Colonic mucosa (tissue), 4 donors: Measurements from ENCODE around the gene THBS4. TPM values are rescaled to one million over a fixed set of nuclear protein-coding genes. Genes with fewer than 3 reads are reported as not detected.

Experiments
- DNase-seq: peaks from one replicate; pipeline ENCODE4 v3.0.0-alpha.2; 2020
- H3K27ac ChIP-seq: fragments of 200-600 bp; one replicate; pipeline ENCODE4 v1.8.0; 2021
- H3K27me3 ChIP-seq: fragments of 200-600 bp; one replicate; pipeline ENCODE4 v1.8.0; 2021
- H3K36me3 ChIP-seq: fragments of 200-600 bp; one replicate; pipeline ENCODE4 v1.8.0; 2021
- H3K4me1 ChIP-seq: fragments of 200-600 bp; one replicate; pipeline ENCODE4 v1.8.0; 2021; ENCODE audit warnings: mild to moderate bottlenecking
- H3K4me3 ChIP-seq: fragments of 200-600 bp; one replicate; pipeline ENCODE4 v1.8.0; 2021
- H3K9ac ChIP-seq, 2 donors: one replicate each; pipeline ENCODE4 v1.7.0; 2013; ENCODE audit warnings: control low read depth in 2 of 2, low read depth in 2 of 2, low read length in 2 of 2
- H3K9me3 ChIP-seq: fragments of 200-600 bp; one replicate; pipeline ENCODE4 v1.8.0; 2021
- CTCF ChIP-seq: fragments of 200-600 bp; IDR thresholded peaks from one replicate; pipeline ENCODE4 v1.8.0; 2022; ENCODE audit warnings: antibody characterized with exemption, mild to moderate bottlenecking
- intact Hi-C: fragments of 100-400 bp; cut with DNase I; formaldehyde crosslinking; loops from one replicate; pipeline ENCODE4 v1.14.1; 2022
- total RNA-seq, 2 donors: library from RNA; stranded (reverse); fragmentation: NEBNext Ultra II Directional in 1 of 2; extraction: Animal tissue kit (Norgen Biotek cat#: 25700) in 1 of 2; gene quantifications; one replicate each; pipeline ENCODE4 v1.2.1, GENCODE V29; 2021
- donor health status: healthy.
- donor health status: DM: no; HTN: no; CAD: no.
- donor health status: DM: no; HTN: no; CAD: no.

The THBS4 gene
- total RNA-seq: 1 to 10 TPM in 1 of 2 donors, under 1 TPM in 1; 0.27 to 9.1 TPM

- Histone ChIP-seq H3K9me3 (no peaks in the 10 kb centered on the region), H3K9ac (no peak within 1 kb of the TSS), H3K27ac (no peak within 1 kb of the TSS), H3K27me3 (peaks cover 26% of the 10 kb centered on the region), H3K4me1 (no peaks in the 10 kb centered on the region), H3K36me3 (no peaks in the 10 kb centered on the region), H3K4me3 (no peak within 1 kb of the TSS)
- DNase-seq: no peak
- TF ChIP-seq CTCF: no peak
- intact Hi-C loops: no loop called here
These were observed at the start of gene THBS4 for GRCh38 chr5:80034962-80035821. Gene THBS4, plus strand, starts transcription at chr5:80035348. Its CDS starts 190 bp downstream, at chr5:80035538.

- Histone ChIP-seq H3K27ac (no peak overlapping the region), H3K4me3 (no peak overlapping the region), H3K9ac (no peak overlapping the region), H3K27me3 (no peaks in the 10 kb centered on the region), H3K9me3 (no peaks in the 10 kb centered on the region), H3K36me3 (peaks cover 10% of the 10 kb centered on the region), H3K4me1 (no peaks in the 10 kb centered on the region)
- no peak for TF ChIP-seq CTCF
- DNase-seq: no peak
- intact Hi-C loops: no loop called here
These were observed 48.9 kb upstream of the THBS4 start for GRCh38 chr5:79986260-79986659.

- DNase-seq: no peak
- no peak for TF ChIP-seq CTCF
- Histone ChIP-seq H3K4me3 (peak overlapping the region; percentile 94), H3K27me3 (no peaks in the 10 kb centered on the region), H3K4me1 (no peaks in the 10 kb centered on the region), H3K9me3 (no peaks in the 10 kb centered on the region), H3K36me3 (peaks cover 10% of the 10 kb centered on the region), H3K27ac (peak overlapping the region; percentile 45), H3K9ac (no peak overlapping the region)
- intact Hi-C loops: no loop called here
These were observed 44.9 kb upstream of the THBS4 start for GRCh38 chr5:79990205-79990597.

- Histone ChIP-seq H3K36me3 (peaks cover 10% of the 10 kb centered on the region), H3K4me1 (no peaks in the 10 kb centered on the region), H3K9me3 (no peaks in the 10 kb centered on the region), H3K4me3 (peak within 1 kb of the TSS; percentile 94), H3K27me3 (no peaks in the 10 kb centered on the region), H3K9ac (peak within 1 kb of the TSS; percentile 30 to 70), H3K27ac (peak within 1 kb of the TSS; percentile 45)
- peak; percentile 86 for DNase-seq
- intact Hi-C loops: no loop called here
- no peak for TF ChIP-seq CTCF
These were observed 44.3 kb upstream of the THBS4 start, which contains the start of gene MTX3 for GRCh38 chr5:79990598-79991507. Gene MTX3, minus strand, starts transcription at chr5:79991262. Its CDS starts 24 bp downstream, at chr5:79991238.

GRCh38 chr5:79992891-79993657 lies 42.1 kb upstream of the THBS4 start:
- Histone ChIP-seq H3K9me3 (no peaks in the 10 kb centered on the region), H3K4me3 (no peak overlapping the region), H3K27ac (no peak overlapping the region), H3K36me3 (peaks cover 7% of the 10 kb centered on the region), H3K27me3 (no peaks in the 10 kb centered on the region), H3K4me1 (no peaks in the 10 kb centered on the region), H3K9ac (no peak overlapping the region)
- no peak for DNase-seq
- TF ChIP-seq CTCF: no peak
- intact Hi-C loops: no loop called here
